ENCODE measurements around the gene CCER1.

DNA sequence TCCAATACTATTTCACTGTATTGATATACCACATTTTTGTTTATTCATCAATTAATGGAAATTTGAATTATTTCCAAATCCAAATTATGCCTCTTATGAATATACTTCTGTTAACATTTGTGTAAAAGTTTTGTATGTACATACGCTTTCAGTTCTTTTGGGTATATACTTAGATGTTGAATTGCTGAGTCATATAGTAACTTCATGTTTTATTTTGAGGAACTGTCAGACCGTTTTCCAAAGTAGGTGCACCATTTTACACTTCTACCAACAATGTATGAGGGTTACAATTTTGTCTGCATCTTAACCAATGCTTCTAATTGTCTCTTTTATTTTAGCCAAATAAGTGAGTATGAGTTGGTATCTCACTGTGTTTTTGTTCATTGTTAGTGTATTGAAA lies 10.2 kb upstream of the CCER1 start:
- TF ChIP-seq EP300 (IDR thresholded peaks at IDR 0.05; ENCODE audit: borderline replicate concordance) (no peak), RAD21 (IDR thresholded peaks at IDR 0.05; ENCODE audit: low read depth) (no peak), TEAD4 (IDR thresholded peaks at IDR 0.05) (no peak), YY1 (IDR thresholded peaks at IDR 0.05; ENCODE audit: low read depth) (no peak), ZBTB7A (IDR thresholded peaks at IDR 0.05; ENCODE audit: low read depth) (no peak), NFIC (IDR thresholded peaks at IDR 0.05) (no peak), EGR1 (IDR thresholded peaks at IDR 0.05) (no peak), CEBPB (IDR thresholded peaks at IDR 0.05) (no peak), TAF1 (IDR thresholded peaks at IDR 0.05; ENCODE audit: low read depth) (no peak), CREB1 (IDR thresholded peaks at IDR 0.05; ENCODE audit: low read depth) (no peak), FOXM1 (IDR thresholded peaks at IDR 0.05; ENCODE audit: borderline replicate concordance, low read depth) (no peak)
- TF ChIP-seq, protein P1, sequence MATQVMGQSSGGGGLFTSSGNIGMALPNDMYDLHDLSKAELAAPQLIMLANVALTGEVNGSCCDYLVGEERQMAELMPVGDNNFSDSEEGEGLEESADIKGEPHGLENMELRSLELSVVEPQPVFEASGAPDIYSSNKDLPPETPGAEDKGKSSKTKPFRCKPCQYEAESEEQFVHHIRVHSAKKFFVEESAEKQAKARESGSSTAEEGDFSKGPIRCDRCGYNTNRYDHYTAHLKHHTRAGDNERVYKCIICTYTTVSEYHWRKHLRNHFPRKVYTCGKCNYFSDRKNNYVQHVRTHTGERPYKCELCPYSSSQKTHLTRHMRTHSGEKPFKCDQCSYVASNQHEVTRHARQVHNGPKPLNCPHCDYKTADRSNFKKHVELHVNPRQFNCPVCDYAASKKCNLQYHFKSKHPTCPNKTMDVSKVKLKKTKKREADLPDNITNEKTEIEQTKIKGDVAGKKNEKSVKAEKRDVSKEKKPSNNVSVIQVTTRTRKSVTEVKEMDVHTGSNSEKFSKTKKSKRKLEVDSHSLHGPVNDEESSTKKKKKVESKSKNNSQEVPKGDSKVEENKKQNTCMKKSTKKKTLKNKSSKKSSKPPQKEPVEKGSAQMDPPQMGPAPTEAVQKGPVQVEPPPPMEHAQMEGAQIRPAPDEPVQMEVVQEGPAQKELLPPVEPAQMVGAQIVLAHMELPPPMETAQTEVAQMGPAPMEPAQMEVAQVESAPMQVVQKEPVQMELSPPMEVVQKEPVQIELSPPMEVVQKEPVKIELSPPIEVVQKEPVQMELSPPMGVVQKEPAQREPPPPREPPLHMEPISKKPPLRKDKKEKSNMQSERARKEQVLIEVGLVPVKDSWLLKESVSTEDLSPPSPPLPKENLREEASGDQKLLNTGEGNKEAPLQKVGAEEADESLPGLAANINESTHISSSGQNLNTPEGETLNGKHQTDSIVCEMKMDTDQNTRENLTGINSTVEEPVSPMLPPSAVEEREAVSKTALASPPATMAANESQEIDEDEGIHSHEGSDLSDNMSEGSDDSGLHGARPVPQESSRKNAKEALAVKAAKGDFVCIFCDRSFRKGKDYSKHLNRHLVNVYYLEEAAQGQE (IDR thresholded peaks at IDR 0.05; ENCODE audit: low read depth): no peak
- TF ChIP-seq, protein P2, sequence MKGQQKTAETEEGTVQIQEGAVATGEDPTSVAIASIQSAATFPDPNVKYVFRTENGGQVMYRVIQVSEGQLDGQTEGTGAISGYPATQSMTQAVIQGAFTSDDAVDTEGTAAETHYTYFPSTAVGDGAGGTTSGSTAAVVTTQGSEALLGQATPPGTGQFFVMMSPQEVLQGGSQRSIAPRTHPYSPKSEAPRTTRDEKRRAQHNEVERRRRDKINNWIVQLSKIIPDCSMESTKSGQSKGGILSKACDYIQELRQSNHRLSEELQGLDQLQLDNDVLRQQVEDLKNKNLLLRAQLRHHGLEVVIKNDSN (IDR thresholded peaks at IDR 0.05): no peak
- TF ChIP-seq, protein P3, sequence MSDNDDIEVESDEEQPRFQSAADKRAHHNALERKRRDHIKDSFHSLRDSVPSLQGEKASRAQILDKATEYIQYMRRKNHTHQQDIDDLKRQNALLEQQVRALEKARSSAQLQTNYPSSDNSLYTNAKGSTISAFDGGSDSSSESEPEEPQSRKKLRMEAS (IDR thresholded peaks at IDR 0.05): no peak
